ENCODE results near the gene MSL2. TPM values are rescaled to one million over a fixed set of nuclear protein-coding genes. Genes with fewer than 3 reads are reported as not detected.

MSL2 gene
- total and polyA plus RNA-seq, 2 of the 8 experiments (the other 6 are each of a cell fraction or from before 2014, with no cell fraction given), result 9.1 to 41.8 TPM

GRCh38 chr3:136134091-136134490 is 62.0 kb downstream of the MSL2 start:
- H4K20me1 ChIP-seq (replicated peaks in 1 of 2; ENCODE audit: control insufficient read depth in 1 of 2, insufficient read depth in 2 of 2, low read length in 2 of 2), result no peaks in the 10 kb centered on the region
- H3K27ac ChIP-seq (ENCODE audit: low read depth, low read length), result no peak overlapping the region
- H3K9me3 ChIP-seq (ENCODE audit: insufficient read depth in 2 of 2, low read depth in 1 of 2, low read length in 1 of 2), result no peaks in the 10 kb centered on the region
- H3K27me3 ChIP-seq (replicated peaks in 1 of 4; ENCODE audit: control insufficient read depth in 3 of 4, extremely low read depth in 1 of 4, insufficient read depth in 3 of 4, low read length in 3 of 4), result no peaks in the 10 kb centered on the region
- H2AK5ac ChIP-seq (ENCODE audit: low read depth, low read length), result no peak overlapping the region
- no peak overlapping the region for H4K8ac ChIP-seq (ENCODE audit: extremely low read depth, insufficient read depth, low read length)
- no peaks in the 10 kb centered on the region for H3K79me1 ChIP-seq (ENCODE audit: low read depth, low read length)
- DNase-seq (ENCODE audit: low read depth in 1 of 2, low spot score in 2 of 2) (no peak), FAIRE-seq (no peak)
- H3K4me3 ChIP-seq (ENCODE audit: extremely low read depth in 1 of 4, insufficient read depth in 2 of 4, low read depth in 3 of 4, low read length in 4 of 4), result no peak overlapping the region
- no peak overlapping the region for H3K4ac ChIP-seq (replicated peaks; ENCODE audit: insufficient read length, low read depth, low read length)
- ChIA-PET POLR2A (ENCODE audit: partially characterized antibody) (no interaction called here), CTCF (ENCODE audit: partially characterized antibody) (no interaction called here)
- H2BK15ac ChIP-seq (ENCODE audit: low read length), result no peak overlapping the region
- H2AFZ ChIP-seq (ENCODE audit: low read length), result no peak overlapping the region
- H2BK5ac ChIP-seq (ENCODE audit: low read depth, low read length), result no peak overlapping the region
- H3K4me2 ChIP-seq (ENCODE audit: insufficient read depth in 1 of 2, low read depth in 2 of 2, low read length in 2 of 2), result no peak overlapping the region
- H3K56ac ChIP-seq (replicated peaks; ENCODE audit: insufficient read length, low read depth, low read length), result no peak overlapping the region
- H3K9ac ChIP-seq (replicated peaks in 1 of 4; ENCODE audit: extremely low read depth in 1 of 4, low read depth in 3 of 4, low read length in 3 of 4), result no peak overlapping the region
- no peaks in the 10 kb centered on the region for H3K23me2 ChIP-seq (ENCODE audit: low read depth, low read length)
- no peak overlapping the region for H4K5ac ChIP-seq (ENCODE audit: insufficient read length, low read depth, low read length)
- no peak overlapping the region for H4K91ac ChIP-seq (replicated peaks; ENCODE audit: insufficient read length, low read length)
- H3K36me3 ChIP-seq (ENCODE audit: control insufficient read depth in 2 of 4, insufficient read depth in 4 of 4, low read length in 3 of 4), result no peaks in the 10 kb centered on the region
- no peaks in the 10 kb centered on the region for H3K4me1 ChIP-seq (replicated peaks in 1 of 4; ENCODE audit: control insufficient read depth in 3 of 4, insufficient read depth in 4 of 4, low read length in 3 of 4)
- no peak overlapping the region for H2BK20ac ChIP-seq (ENCODE audit: low read length)
- TF ChIP-seq TEAD4 (IDR thresholded peaks at IDR 0.05; ENCODE audit: low read depth, low read length) (no peak), MAX (IDR thresholded peaks at IDR 0.05) (no peak), E2F6 (IDR thresholded peaks at IDR 0.05) (no peak), JUND (IDR thresholded peaks at IDR 0.05; ENCODE audit: low read length) (no peak), FOSL1 (IDR thresholded peaks at IDR 0.05; ENCODE audit: insufficient read depth, low read depth, low read length) (no peak), JUN (IDR thresholded peaks at IDR 0.05; ENCODE audit: low read depth, low read length) (no peak), SRF (IDR thresholded peaks at IDR 0.05; ENCODE audit: low read depth, low read length) (no peak), EP300 (IDR thresholded peaks at IDR 0.05; ENCODE audit: borderline replicate concordance in 1 of 2, low read depth in 2 of 2, low read length in 2 of 2) (no peak)
- 80% methylated on average over 1 of the region's 1 CpG; no CpG with 5 or more reads in 1 of the 2 experiments for WGBS, 2 experiments (ENCODE audit: extremely low coverage in 1 of 2, insufficient coverage in 1 of 2, insufficient read length in 1 of 2, insufficient replicate concordance in 2 of 2, low coverage in 1 of 2, low lambda C conversion rate in 2 of 2, missing lambda C conversion rate in 1 of 2)
- no peak overlapping the region for H3K18ac ChIP-seq (ENCODE audit: extremely low read depth, low read length)
- no peak overlapping the region for H3K23ac ChIP-seq (ENCODE audit: insufficient read length)
- H3K14ac ChIP-seq (ENCODE audit: insufficient read length), result no peak overlapping the region
- H3K79me2 ChIP-seq (ENCODE audit: control insufficient read depth in 1 of 2, insufficient read depth in 2 of 2, low read length in 2 of 2), result no peaks in the 10 kb centered on the region
- H2BK12ac ChIP-seq (ENCODE audit: low read depth, low read length), result no peak overlapping the region
- H2BK120ac ChIP-seq (replicated peaks; ENCODE audit: low read depth, low read length), result no peak overlapping the region
